Measurements from ENCODE around the gene CFAP43.

CFAP43 gene

GRCh38 chr10:104240078-104240477 is 7.9 kb upstream of the CFAP43 start:
- no peak overlapping the region for H3K9ac ChIP-seq (ENCODE audit: low read depth, low read length)
- no peaks in the 10 kb centered on the region for H3K9me3 ChIP-seq (ENCODE audit: control insufficient read depth, insufficient read depth, low read length)
- H3K27me3 ChIP-seq (ENCODE audit: control insufficient read depth, insufficient read depth, low read length), result peaks cover 4% of the 10 kb centered on the region
- H3K36me3 ChIP-seq (ENCODE audit: control insufficient read depth, insufficient read depth, low read length), result no peaks in the 10 kb centered on the region
- no peak overlapping the region for H3K4me3 ChIP-seq (ENCODE audit: low read depth, low read length)
- no peaks in the 10 kb centered on the region for H3K4me1 ChIP-seq (ENCODE audit: control insufficient read depth, insufficient read depth, low read length)

GRCh38 chr10:104235801-104236200 is 3.6 kb upstream of the CFAP43 start:
- Histone ChIP-seq H3K9me3 (ENCODE audit: control insufficient read depth, insufficient read depth, low read length) (no peaks in the 10 kb centered on the region), H3K4me1 (ENCODE audit: control insufficient read depth, insufficient read depth, low read length) (no peaks in the 10 kb centered on the region), H3K27me3 (ENCODE audit: control insufficient read depth, insufficient read depth, low read length) (peaks cover 6% of the 10 kb centered on the region), H3K9ac (ENCODE audit: low read depth, low read length) (no peak overlapping the region), H3K36me3 (ENCODE audit: control insufficient read depth, insufficient read depth, low read length) (no peaks in the 10 kb centered on the region), H3K4me3 (ENCODE audit: low read depth, low read length) (no peak overlapping the region)

GRCh38 chr10:104234934-104235333 is 2.8 kb upstream of the CFAP43 start:
- Histone ChIP-seq H3K36me3 (ENCODE audit: control insufficient read depth, insufficient read depth, low read length) (no peaks in the 10 kb centered on the region), H3K9ac (ENCODE audit: low read depth, low read length) (no peak overlapping the region), H3K4me1 (ENCODE audit: control insufficient read depth, insufficient read depth, low read length) (no peaks in the 10 kb centered on the region), H3K9me3 (ENCODE audit: control insufficient read depth, insufficient read depth, low read length) (no peaks in the 10 kb centered on the region), H3K4me3 (ENCODE audit: low read depth, low read length) (no peak overlapping the region), H3K27me3 (ENCODE audit: control insufficient read depth, insufficient read depth, low read length) (peaks cover 6% of the 10 kb centered on the region)

- Histone ChIP-seq H3K9me3 (ENCODE audit: control insufficient read depth, insufficient read depth, low read length) (no peaks in the 10 kb centered on the region), H3K9ac (ENCODE audit: low read depth, low read length) (no peak overlapping the region), H3K4me1 (ENCODE audit: control insufficient read depth, insufficient read depth, low read length) (no peaks in the 10 kb centered on the region), H3K4me3 (ENCODE audit: low read depth, low read length) (no peak overlapping the region), H3K36me3 (ENCODE audit: control insufficient read depth, insufficient read depth, low read length) (no peaks in the 10 kb centered on the region), H3K27me3 (ENCODE audit: control insufficient read depth, insufficient read depth, low read length) (peaks cover 3% of the 10 kb centered on the region)
These were observed 1.7 kb upstream of the CFAP43 start for GRCh38 chr10:104233817-104234216.

GRCh38 chr10:104232613-104233102 is 494 bp upstream of the CFAP43 start:
- peak overlapping the region; percentile 91 for H3K4me3 ChIP-seq (ENCODE audit: low read depth, low read length)
- H3K27me3 ChIP-seq (ENCODE audit: control insufficient read depth, insufficient read depth, low read length), result peaks cover 3% of the 10 kb centered on the region
- H3K9ac ChIP-seq (ENCODE audit: low read depth, low read length), result no peak overlapping the region
- H3K9me3 ChIP-seq (ENCODE audit: control insufficient read depth, insufficient read depth, low read length), result no peaks in the 10 kb centered on the region
- H3K4me1 ChIP-seq (ENCODE audit: control insufficient read depth, insufficient read depth, low read length), result no peaks in the 10 kb centered on the region
- H3K36me3 ChIP-seq (ENCODE audit: control insufficient read depth, insufficient read depth, low read length), result no peaks in the 10 kb centered on the region

- H3K9me3 ChIP-seq (ENCODE audit: control insufficient read depth, insufficient read depth, low read length), result no peaks in the 10 kb centered on the region
- no peaks in the 10 kb centered on the region for H3K4me1 ChIP-seq (ENCODE audit: control insufficient read depth, insufficient read depth, low read length)
- H3K27me3 ChIP-seq (ENCODE audit: control insufficient read depth, insufficient read depth, low read length), result peaks cover 3% of the 10 kb centered on the region
- H3K4me3 ChIP-seq (ENCODE audit: low read depth, low read length), result no peak overlapping the region
- H3K9ac ChIP-seq (ENCODE audit: low read depth, low read length), result no peak overlapping the region
- no peaks in the 10 kb centered on the region for H3K36me3 ChIP-seq (ENCODE audit: control insufficient read depth, insufficient read depth, low read length)
These were observed 1.7 kb downstream of the CFAP43 start for GRCh38 chr10:104230490-104230889.

- Histone ChIP-seq H3K27me3 (ENCODE audit: control insufficient read depth, insufficient read depth, low read length) (no peaks in the 10 kb centered on the region), H3K36me3 (ENCODE audit: control insufficient read depth, insufficient read depth, low read length) (no peaks in the 10 kb centered on the region), H3K9me3 (ENCODE audit: control insufficient read depth, insufficient read depth, low read length) (no peaks in the 10 kb centered on the region), H3K9ac (ENCODE audit: low read depth, low read length) (no peak overlapping the region), H3K4me3 (ENCODE audit: low read depth, low read length) (no peak overlapping the region), H3K4me1 (ENCODE audit: control insufficient read depth, insufficient read depth, low read length) (no peaks in the 10 kb centered on the region)
These were observed 8.9 kb downstream of the CFAP43 start for GRCh38 chr10:104223304-104223703.

GRCh38 chr10:104220522-104220921 is 11.6 kb downstream of the CFAP43 start:
- Histone ChIP-seq H3K27me3 (ENCODE audit: control insufficient read depth, insufficient read depth, low read length) (no peaks in the 10 kb centered on the region), H3K4me1 (ENCODE audit: control insufficient read depth, insufficient read depth, low read length) (no peaks in the 10 kb centered on the region), H3K9ac (ENCODE audit: low read depth, low read length) (no peak overlapping the region), H3K4me3 (ENCODE audit: low read depth, low read length) (no peak overlapping the region), H3K36me3 (ENCODE audit: control insufficient read depth, insufficient read depth, low read length) (no peaks in the 10 kb centered on the region), H3K9me3 (ENCODE audit: control insufficient read depth, insufficient read depth, low read length) (no peaks in the 10 kb centered on the region)

GRCh38 chr10:104218751-104219150 is 13.4 kb downstream of the CFAP43 start:
- no peaks in the 10 kb centered on the region for H3K36me3 ChIP-seq (ENCODE audit: control insufficient read depth, insufficient read depth, low read length)
- peaks cover 2% of the 10 kb centered on the region for H3K27me3 ChIP-seq (ENCODE audit: control insufficient read depth, insufficient read depth, low read length)
- H3K4me1 ChIP-seq (ENCODE audit: control insufficient read depth, insufficient read depth, low read length), result no peaks in the 10 kb centered on the region
- H3K9ac ChIP-seq (ENCODE audit: low read depth, low read length), result no peak overlapping the region
- H3K9me3 ChIP-seq (ENCODE audit: control insufficient read depth, insufficient read depth, low read length), result no peaks in the 10 kb centered on the region
- H3K4me3 ChIP-seq (ENCODE audit: low read depth, low read length), result no peak overlapping the region

GRCh38 chr10:104216631-104217030 is 15.5 kb downstream of the CFAP43 start:
- no peaks in the 10 kb centered on the region for H3K4me1 ChIP-seq (ENCODE audit: control insufficient read depth, insufficient read depth, low read length)
- H3K9me3 ChIP-seq (ENCODE audit: control insufficient read depth, insufficient read depth, low read length), result no peaks in the 10 kb centered on the region
- peaks cover 2% of the 10 kb centered on the region for H3K27me3 ChIP-seq (ENCODE audit: control insufficient read depth, insufficient read depth, low read length)
- no peak overlapping the region for H3K9ac ChIP-seq (ENCODE audit: low read depth, low read length)
- H3K4me3 ChIP-seq (ENCODE audit: low read depth, low read length), result no peak overlapping the region
- no peaks in the 10 kb centered on the region for H3K36me3 ChIP-seq (ENCODE audit: control insufficient read depth, insufficient read depth, low read length)

- Histone ChIP-seq H3K4me1 (ENCODE audit: control insufficient read depth, insufficient read depth, low read length) (no peaks in the 10 kb centered on the region), H3K9me3 (ENCODE audit: control insufficient read depth, insufficient read depth, low read length) (no peaks in the 10 kb centered on the region), H3K9ac (ENCODE audit: low read depth, low read length) (no peak overlapping the region), H3K4me3 (ENCODE audit: low read depth, low read length) (no peak overlapping the region), H3K36me3 (ENCODE audit: control insufficient read depth, insufficient read depth, low read length) (no peaks in the 10 kb centered on the region), H3K27me3 (ENCODE audit: control insufficient read depth, insufficient read depth, low read length) (no peaks in the 10 kb centered on the region)
These were observed 22.5 kb downstream of the CFAP43 start for GRCh38 chr10:104209575-104210198.

GRCh38 chr10:104208730-104209129 is 23.4 kb downstream of the CFAP43 start:
- Histone ChIP-seq H3K36me3 (ENCODE audit: control insufficient read depth, insufficient read depth, low read length) (no peaks in the 10 kb centered on the region), H3K9ac (ENCODE audit: low read depth, low read length) (no peak overlapping the region), H3K9me3 (ENCODE audit: control insufficient read depth, insufficient read depth, low read length) (no peaks in the 10 kb centered on the region), H3K4me3 (ENCODE audit: low read depth, low read length) (no peak overlapping the region), H3K27me3 (ENCODE audit: control insufficient read depth, insufficient read depth, low read length) (no peaks in the 10 kb centered on the region), H3K4me1 (ENCODE audit: control insufficient read depth, insufficient read depth, low read length) (no peaks in the 10 kb centered on the region)

Measured in iPS-15b (cell line).